Measurements from ENCODE around the gene MALSU1.

The MALSU1 gene

DNA sequence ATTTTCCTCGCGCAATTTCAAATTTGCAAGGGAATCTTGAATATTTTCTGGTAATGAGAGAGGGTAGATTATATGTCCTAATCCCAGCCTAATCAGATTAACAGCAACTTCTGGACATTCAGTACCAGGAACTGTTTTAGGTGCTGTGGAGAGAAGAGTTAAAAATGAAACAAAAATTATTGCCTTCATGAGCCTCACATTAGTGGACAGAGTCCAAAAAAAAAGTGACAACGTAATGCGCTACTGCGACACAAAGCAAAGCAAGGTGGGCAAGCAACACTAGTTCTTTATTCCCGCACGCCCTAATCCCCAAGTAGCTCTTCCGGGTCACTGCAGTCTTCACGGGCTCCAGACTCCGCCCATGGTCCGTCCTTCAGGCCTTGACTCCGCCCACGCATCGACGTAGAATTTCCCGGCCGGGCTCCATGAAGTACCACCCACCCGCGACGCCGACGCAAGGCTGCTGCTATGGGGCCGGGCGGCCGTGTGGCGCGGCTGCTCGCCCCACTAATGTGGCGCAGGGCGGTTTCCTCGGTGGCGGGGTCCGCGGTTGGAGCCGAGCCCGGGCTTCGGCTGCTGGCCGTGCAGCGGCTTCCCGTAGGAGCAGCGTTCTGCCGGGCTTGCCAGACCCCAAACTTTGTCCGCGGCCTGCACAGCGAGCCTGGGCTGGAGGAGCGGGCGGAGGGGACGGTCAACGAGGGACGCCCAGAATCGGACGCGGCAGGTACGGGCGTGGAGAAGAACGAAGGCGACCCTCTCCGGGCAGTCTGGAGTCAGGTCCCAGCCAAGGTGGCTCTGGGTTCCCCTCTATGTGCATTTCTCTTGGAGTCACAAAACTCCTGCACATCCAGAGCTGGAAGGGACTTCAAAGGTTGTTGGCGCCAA, at the start of gene MALSU1:
Gene MALSU1 (plus strand): TSS at position 455 of the 885 bp plus-strand sequence. CDS start 14 bp downstream, at position 469.
- DNase-seq, result peak; percentile 96 to 99 (median 98)
- intact Hi-C loops (cut with DNase I), result no loop called here

DNA sequence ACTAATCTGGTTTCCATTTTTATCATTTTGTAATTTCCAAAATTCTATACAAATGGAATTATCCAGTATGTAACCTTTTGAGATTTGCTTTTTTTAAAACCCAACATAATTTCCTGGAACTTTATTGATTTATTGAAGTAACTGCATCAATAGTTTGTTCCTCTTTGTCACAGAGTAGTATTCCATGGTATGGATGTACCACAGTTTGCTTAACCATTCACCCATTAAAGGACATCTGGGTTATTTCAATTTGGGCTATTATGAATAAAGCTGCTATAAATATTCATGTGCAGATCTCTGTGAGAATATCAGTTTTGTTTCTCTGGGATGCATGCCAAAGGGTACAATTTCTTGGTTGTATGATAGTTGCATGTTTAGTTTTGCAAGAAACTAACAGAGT, 49.7 kb upstream of the MALSU1 start:
- DNase-seq, result no peak
- intact Hi-C loops (cut with DNase I), result no loop called here

DNA sequence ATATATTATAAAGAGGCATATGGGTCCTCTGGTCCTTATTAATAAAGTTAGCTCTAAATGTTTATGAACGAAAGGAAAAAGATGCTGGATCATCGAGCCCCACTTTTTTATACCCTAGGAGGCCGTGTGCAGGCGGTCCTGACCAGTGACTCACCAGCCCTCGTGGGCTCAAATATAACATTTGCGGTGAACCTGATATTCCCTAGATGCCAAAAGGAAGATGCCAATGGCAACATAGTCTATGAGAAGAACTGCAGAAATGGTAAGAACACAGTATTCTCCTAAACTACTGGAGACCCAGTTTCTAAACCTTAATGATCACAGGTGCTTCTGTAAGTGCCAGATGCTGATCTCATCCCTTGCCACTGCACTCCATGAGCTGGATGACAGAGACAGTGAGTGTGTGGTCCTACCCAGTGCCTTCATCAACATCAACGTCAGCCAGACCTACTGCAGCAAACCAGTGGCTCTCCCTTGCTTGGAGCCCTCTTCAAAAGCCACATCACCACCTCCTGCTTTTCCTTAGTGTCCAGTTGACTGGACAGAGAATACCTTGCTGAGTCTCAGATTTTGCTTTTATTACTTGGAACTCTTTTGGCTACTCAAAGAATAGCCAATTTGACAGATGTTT, 45.0 kb upstream of the MALSU1 start:
- intact Hi-C loops (cut with DNase I), result no loop called here
- no peak for DNase-seq

DNA sequence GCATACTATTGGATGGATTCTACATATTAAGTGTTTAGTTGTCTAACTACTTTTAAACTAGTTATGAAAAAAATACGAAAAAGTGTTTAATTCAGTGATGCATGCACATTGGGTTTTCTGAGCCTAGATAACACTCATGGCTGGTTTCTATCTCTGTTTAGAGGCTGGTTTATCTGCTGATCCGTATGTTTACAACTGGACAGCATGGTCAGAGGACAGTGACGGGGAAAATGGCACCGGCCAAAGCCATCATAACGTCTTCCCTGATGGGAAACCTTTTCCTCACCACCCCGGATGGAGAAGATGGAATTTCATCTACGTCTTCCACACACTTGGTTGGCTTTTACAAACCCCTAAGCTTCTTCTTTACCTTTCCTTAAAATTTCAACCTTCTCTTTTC, 42.4 kb upstream of the MALSU1 start:
- intact Hi-C loops (cut with DNase I), result no loop called here
- DNase-seq, result peak in 1 of 10 donors; percentile 51

DNA sequence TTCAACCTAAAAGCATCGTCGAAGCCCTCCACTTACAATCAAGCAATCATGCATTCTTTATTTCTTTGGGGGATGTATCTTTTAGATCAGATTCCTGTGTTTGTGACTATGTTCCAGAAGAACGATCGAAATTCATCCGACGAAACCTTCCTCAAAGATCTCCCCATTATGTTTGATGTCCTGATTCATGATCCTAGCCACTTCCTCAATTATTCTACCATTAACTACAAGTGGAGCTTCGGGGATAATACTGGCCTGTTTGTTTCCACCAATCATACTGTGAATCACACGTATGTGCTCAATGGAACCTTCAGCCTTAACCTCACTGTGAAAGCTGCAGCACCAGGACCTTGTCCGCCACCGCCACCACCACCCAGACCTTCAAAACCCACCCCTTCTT, 38.8 kb upstream of the MALSU1 start:
- intact Hi-C loops (cut with DNase I), result loop anchor here (5.0 kb wide), 1 partner anchor 73 kb away; no protein-coding TSS in a partner anchor
- no peak for DNase-seq

DNA sequence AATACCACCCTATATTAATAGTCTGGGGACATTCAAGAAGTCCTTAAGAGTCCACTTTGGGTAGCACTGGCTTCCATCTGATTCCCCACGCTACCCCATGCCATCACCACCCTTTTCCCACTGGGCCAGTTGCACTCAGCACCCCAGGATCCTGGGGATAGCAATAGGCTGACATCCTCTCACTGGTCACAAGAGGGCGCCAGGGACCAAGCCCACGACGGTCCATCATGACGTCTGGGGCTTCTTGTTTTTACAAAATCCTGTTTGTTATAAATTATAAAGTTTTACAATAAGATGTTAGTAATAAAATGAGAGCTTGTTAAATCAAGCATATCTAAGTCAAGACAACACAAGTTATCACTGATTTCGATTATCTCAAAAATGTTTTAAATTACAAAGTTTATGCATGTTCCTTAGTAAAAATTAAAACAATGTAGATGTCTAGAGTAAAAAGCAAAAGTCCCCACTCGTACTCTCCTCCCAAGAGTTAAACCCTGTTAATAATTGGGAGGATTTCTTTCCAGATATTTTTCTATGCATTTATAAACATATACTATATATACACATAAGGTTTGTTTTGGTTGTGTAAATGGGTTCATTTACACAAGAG, 37.2 kb upstream of the MALSU1 start:
- peak in 8 of 10 donors; percentile 29 to 91 (median 60) for DNase-seq
- intact Hi-C loops (cut with DNase I), result loop anchor here (5.0 kb wide), 1 partner anchor 75 kb away; no protein-coding TSS in a partner anchor

DNA sequence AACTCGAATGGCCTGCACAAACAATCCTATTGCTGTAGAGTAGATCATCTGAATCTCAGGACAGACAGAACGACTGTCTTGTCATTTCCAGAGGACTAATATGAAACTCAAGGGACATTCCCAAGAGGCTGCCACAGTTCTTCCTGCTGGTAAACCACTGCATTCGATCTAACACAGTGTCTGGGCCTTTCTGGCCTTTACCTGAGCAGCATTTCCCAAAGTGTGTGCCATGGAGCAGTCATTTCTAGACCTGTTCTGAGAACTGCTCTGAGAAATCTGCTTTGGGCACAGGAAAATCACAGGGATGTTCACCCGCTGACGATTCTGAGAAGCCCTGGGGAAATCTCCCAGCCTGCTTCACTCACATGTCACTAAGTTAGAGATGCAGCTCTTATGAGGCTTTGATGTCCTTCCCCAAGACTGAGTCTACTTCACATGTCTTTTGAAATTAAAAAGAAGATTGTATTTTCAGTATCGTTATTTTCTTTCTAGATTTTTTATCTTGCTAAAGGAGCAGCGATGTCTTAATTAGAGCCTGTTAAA, 34.2 kb upstream of the MALSU1 start:
- DNase-seq, result no peak
- intact Hi-C loops (cut with DNase I), result loop anchor here (5.0 kb wide), 1 partner anchor 78 kb away; no protein-coding TSS in a partner anchor

DNA sequence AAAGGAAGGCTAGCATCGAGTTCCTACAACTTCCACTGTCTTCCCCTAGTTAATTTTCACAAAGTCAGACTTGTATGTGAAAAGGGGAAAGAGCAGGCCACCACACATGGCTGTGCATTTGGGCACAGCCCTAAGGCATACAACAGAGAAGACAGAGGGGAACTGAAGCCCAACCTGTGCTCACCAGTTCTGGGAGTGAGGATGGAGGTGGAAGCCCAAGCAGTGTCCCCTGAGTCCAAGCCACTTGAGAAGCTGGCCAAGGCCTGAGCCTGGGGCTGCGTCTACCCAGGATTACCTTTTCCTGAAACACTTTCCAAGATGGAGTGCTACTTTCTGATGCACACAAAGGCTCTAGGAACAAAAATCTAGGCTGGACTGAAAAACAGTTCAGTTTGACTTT, 32.2 kb upstream of the MALSU1 start:
- no peak for DNase-seq
- intact Hi-C loops (cut with DNase I), result no loop called here

DNA sequence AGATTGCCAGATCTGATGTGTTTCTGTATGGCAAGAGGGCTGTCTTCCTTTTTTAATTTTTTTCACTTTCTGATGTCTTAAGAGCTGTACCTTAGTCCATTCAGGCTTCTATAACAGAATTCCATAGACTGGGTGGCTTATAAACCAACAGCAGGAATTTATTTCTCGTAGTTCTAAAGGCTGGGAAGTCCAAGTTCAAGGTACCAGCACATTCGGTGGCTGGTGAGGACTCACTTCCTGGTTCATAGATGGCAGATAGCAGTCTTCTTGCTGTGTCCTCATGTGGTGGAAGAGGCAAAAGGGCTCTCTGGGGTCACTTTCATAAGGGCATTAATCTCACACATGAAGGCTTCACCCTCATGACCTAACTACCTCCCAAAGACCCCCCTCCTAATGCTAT, 31.8 kb upstream of the MALSU1 start:
- DNase-seq, result no peak
- intact Hi-C loops (cut with DNase I), result no loop called here

DNA sequence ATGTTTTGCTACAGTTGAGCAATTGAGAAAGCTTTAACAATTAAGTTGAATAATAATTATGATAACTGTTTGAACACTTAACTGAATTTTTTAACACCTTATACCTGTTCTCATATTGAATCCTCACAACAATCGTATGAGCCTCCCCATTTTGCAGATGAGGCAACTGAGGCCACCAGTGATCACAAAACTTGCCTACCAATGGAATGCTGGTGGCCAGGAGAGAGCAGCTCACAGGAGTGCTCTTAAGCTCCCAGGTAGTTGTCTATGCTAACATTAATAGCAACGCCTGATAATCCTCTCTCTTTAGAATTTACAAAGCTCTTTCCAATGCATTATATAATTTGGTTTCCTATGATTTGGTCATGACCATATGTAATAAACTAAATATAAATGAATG, 31.0 kb upstream of the MALSU1 start:
- DNase-seq, result no peak
- intact Hi-C loops (cut with DNase I), result no loop called here

DNA sequence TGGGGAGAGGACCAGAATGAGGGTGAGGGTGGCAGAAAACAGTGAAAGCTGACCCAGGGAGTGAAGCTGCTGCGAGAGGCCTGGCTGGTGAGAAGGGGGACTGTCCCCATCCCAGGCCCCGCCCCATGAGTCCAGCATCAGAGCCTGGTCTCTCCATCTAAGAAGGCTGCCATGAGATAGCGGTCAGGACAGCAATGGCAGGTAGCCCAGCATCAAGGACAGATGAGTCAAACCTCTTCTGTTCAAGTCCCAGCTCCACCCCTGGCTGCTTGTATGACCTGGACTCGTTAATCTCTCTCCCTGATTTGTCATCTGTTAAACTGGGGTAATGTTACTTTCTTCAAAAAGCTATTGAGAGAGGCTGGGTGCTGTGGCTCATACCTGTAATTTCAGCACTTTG, 30.4 kb upstream of the MALSU1 start:
- intact Hi-C loops (cut with DNase I), result no loop called here
- DNase-seq, result no peak

DNA sequence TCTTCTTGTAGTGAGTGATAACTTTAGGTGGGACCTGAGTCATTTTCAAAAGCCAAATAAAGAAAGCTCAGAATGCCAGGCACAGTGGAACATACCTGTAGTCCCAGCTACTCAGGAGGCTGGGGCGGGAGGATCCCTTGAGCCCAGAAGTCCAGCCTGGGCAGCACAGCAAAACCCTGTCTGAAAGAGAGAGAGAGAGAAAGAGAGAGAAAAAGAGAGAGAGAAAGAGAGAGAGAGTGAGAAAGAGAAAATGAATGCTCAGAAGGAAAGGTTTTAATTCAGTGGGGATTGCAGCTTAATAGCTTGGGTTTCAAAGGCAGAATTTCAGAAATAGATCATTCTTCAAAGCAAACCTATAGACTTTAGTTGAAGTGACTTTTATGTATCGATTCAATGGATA, 26.9 kb upstream of the MALSU1 start:
- no peak for DNase-seq
- intact Hi-C loops (cut with DNase I), result no loop called here

DNA sequence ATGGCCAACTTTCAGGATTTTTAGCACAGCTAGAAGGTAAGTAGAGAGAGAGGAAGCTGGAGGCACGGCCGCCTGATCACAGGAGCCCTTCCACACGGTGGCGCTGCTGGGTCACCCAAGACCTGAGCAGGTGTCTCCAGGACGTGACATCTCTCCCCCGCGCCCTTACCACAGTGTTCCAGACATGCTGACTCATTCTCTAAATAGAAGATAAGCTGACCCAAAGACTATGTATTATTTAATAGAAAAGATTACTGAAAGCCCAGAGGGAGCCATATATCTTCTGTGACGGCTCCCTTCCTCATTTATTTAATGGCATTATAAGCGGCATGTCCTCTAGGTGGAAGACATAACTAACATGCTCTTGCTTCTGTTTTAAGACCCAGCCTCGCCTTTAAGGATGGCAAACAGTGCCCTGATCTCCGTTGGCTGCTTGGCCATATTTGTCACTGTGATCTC, 26.0 kb upstream of the MALSU1 start:
- intact Hi-C loops (cut with DNase I), result no loop called here
- DNase-seq, result peak in 7 of 10 donors; percentile 29 to 90 (median 54)

DNA sequence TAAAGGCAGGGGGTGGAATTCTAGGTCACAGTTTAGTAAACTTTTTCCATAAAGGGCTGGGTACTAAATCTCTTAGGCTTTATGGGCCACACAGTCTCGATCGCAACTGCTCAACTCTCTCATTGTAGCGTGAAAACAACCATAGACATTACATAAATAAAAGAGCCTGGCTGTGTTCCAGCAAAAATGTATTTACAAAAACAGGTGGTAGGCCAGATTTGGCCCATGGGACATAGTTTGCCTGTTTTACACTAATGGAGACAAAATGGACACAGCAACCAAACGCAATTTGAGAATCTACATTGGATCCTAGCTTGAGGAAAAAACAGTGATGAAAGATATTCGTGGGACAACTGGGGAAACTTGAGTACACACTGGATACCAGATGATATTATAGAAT, 23.2 kb upstream of the MALSU1 start:
- intact Hi-C loops (cut with DNase I), result loop anchor here (5.0 kb wide), 2 partner anchors 89 to 186 kb away; no protein-coding TSS in a partner anchor
- DNase-seq, result no peak

DNA sequence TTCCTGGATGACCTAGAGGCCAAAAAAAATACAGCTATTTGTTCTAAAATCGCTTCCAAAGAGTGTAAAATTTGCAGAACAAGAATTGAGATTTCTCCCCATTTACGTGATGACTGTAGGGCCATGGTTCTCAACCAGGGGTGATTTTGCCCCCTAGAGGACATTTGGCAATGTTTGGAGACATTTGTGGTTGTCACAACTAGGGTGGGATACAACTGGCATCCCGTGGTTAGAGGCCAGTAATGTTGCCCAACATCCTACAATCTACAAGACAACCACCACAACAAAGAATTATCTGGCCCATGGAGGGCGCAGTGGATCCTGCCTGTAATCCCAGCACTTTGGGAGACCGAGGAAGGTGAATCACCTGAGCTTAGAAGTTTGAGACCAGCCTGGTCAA, 22.8 kb upstream of the MALSU1 start:
- intact Hi-C loops (cut with DNase I), result loop anchor here (5.0 kb wide), 2 partner anchors 89 to 186 kb away; no protein-coding TSS in a partner anchor
- no peak for DNase-seq

DNA sequence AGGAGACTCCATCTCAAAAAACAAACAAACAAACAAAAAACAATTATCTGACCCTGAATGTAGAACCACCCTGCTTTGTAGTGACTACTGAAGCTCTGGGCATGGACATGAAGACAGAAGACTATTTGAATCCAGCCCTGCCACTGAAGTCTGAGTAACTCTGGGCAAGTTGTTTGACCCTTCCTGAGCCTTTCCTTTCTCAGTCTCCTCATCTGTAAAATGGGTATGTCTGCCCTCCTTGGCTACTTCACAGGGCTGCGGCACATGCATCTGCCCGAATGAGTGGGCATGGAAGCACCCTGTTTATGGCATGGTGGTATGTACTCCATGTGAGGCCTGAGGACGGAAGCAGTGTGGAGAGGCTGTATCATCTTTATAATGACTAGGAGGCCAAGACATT, 22.2 kb upstream of the MALSU1 start:
- no peak for DNase-seq
- intact Hi-C loops (cut with DNase I), result loop anchor here (5.0 kb wide), 2 partner anchors 90 to 185 kb away; no protein-coding TSS in a partner anchor

DNA sequence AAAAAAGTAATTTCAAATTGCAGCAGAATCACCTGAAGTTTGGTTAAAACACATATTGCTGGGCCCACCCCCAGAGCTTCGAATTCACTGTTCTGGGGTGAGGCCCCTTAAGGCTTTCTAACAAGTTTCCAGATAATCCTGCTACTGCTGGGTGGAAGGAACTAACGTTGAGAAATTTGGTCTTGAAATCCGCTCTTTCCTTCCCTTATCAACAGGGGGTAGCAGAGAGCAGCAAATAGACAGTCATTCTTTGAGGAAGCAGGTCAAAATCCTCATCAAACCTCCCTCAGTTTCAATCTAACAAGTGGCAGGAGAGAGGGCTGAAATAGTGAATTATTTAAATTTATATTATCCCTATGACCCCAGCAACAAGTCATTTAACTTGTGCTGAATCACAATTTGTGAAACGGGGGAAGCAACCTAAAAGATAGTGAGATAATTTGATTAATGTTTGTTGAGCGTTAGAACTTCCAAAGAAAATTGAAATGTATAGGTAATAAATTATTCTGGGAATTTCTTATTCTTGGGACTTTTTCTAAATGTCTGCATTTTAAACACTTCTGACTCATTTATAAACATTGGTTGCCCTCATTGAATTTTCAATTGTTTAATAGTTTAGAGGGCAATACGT, 21.7 kb upstream of the MALSU1 start:
- intact Hi-C loops (cut with DNase I), result loop anchor here (5.0 kb wide), 2 partner anchors 90 to 185 kb away; no protein-coding TSS in a partner anchor

DNA sequence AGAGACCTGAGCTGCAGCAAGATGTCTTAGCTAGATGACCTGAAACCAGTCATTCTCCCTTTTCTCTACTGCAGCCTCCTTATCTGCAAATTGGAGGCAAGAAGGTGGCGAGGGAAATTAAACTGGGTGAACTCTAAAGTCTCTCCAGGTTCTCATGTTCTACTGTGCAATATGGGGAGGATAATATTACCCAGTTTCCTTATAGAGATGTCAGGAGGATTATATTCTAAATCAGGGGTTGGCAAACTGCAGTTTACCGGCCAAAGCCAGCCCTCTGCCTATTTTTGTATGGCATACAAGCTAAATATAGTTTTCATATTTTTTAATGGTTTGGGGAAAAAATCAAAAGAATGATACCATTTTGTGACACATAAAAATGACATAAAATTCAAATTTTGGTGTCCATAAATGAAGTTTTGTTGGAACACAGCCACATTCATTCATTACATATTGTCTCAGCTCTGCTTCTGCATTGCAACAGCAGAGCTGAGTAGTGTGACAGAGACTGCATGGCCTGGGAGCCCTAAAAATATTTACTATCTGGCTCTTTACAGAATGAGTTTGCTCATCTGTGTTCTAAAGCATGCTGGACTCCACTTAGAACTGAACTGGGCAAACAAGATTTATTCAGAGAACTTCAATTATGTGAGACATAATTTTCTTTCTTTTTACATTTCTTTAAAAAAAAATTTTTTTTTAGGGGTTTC, 19.2 kb upstream of the MALSU1 start:
- no peak for DNase-seq
- intact Hi-C loops (cut with DNase I), result loop anchor here (5.0 kb wide), 2 partner anchors 93 to 182 kb away; no protein-coding TSS in a partner anchor

More for the DNA sequence above, 21.7 kb upstream of the MALSU1 start:
- DNase-seq, result no peak

DNA sequence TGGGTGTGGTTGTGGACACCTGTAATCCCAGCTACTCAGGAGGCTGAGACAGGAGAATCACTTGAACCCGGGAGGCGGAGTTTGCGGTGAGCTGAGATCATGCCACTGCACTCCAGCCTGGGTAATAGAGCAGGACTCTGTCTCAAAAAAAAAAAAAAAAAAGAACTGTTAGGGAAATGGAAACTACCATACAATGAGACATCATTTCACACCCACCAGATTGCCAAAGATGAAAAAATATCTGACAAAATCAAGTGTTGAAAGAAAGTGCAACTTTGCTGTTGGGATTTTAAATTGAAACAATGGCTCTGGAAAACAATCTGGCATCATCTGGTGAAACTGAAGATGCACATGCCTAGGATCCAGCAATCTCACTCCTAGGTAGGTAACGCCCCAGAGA, 16.1 kb upstream of the MALSU1 start:
- DNase-seq, result no peak
- intact Hi-C loops (cut with DNase I), result no loop called here

Data from posterior cingulate gyrus (tissue), 11 donors.